K562 (cell line): ENCODE results near the gene AGPAT1. TPM values are rescaled to one million over a fixed set of nuclear protein-coding genes. Genes with fewer than 3 reads are reported as not detected.

ENCODE experiments used
- ATF2 ChIP-seq: sonication (generic); formaldehyde crosslinking; IDR thresholded peaks from 2 replicates; pipeline ENCODE4 v1.8.1; 2022; ENCODE audit warnings: missing genetic modification reagents
- ATF3 ChIP-seq, 2 experiments: fragments of 450-650 bp in 1 of 2; sonication (generic) in 1 of 2; formaldehyde crosslinking in 1 of 2; IDR thresholded peaks in 1 of 2; conservative IDR thresholded peaks in 1 of 2; 2 replicates each; pipeline versions ENCODE4 v1.6.1 to v1.8.1; 2016 to 2023; ENCODE audit warnings: mild to moderate bottlenecking in 2 of 2, moderate library complexity in 2 of 2, inconsistent platforms in 1 of 2, missing genetic modification reagents in 1 of 2
- BRF2 ChIP-seq: IDR thresholded peaks from 3 replicates; pipeline ENCODE4 v1.6.1; 2011; ENCODE audit warnings: borderline replicate concordance, mild to moderate bottlenecking; ENCODE audit not compliant: insufficient read length, insufficient read depth
- DPF2 ChIP-seq: fragments of 450-650 bp; IDR thresholded peaks from 2 replicates; pipeline ENCODE4 v1.6.1; 2016
- E2F8 ChIP-seq: fragments of 450-650 bp; IDR thresholded peaks from 2 replicates; pipeline ENCODE4 v1.7.1; 2018; ENCODE audit warnings: mild to moderate bottlenecking, low read depth; ENCODE audit not compliant: partially characterized antibody
- EP300 ChIP-seq: IDR thresholded peaks from 2 replicates; pipeline ENCODE4 v1.6.1; 2012; ENCODE audit warnings: low read length, improper control_type of control experiment
- HEY1 ChIP-seq: fragments of 250-450 bp; sonication (Bioruptor Pico); IDR thresholded peaks from 2 replicates; pipeline ENCODE4 v1.5.0; 2020; ENCODE audit warnings: mild to moderate bottlenecking, moderate library complexity, borderline replicate concordance
- IRF9 ChIP-seq: fragments of 450-650 bp; IDR thresholded peaks from 2 replicates; pipeline ENCODE4 v1.6.1; 2016; ENCODE audit warnings: missing biosample characterization, missing genetic modification characterization
- NBN ChIP-seq: fragments of 450-650 bp; IDR thresholded peaks from 2 replicates; pipeline ENCODE4 v1.6.1; 2016; ENCODE audit warnings: low read depth, mild to moderate bottlenecking
- NFIC ChIP-seq: fragments of 450-650 bp; IDR thresholded peaks from 2 replicates; pipeline ENCODE4 v1.6.1; 2017; ENCODE audit warnings: mild to moderate bottlenecking, inconsistent platforms
- RBM39 ChIP-seq: fragments of 200-400 bp; formaldehyde crosslinking; optimal IDR thresholded peaks from 2 replicates; pipeline ENCODE3; 2018; ENCODE audit warnings: low read depth, low read length
- TAL1 ChIP-seq: fragments of 450-650 bp; IDR thresholded peaks from 2 replicates; pipeline ENCODE4 v1.6.1; 2016; ENCODE audit warnings: mild to moderate bottlenecking
- YY1 ChIP-seq, 3 experiments: IDR thresholded peaks; 2 replicates each; pipeline ENCODE4 v1.6.1; 2011; ENCODE audit warnings: low read length in 2 of 3, mild to moderate bottlenecking in 2 of 3, moderate library complexity in 2 of 3, borderline replicate concordance in 1 of 3, control low read depth in 1 of 3, low read depth in 1 of 3; ENCODE audit not compliant: insufficient read depth in 3 of 3, insufficient replicate concordance in 2 of 3, control insufficient read depth in 1 of 3, insufficient read length in 1 of 3; ENCODE audit errors: extremely low read depth in 1 of 3
- ZFP1 ChIP-seq: fragments of 450-650 bp; formaldehyde crosslinking; IDR thresholded peaks from 2 replicates; pipeline ENCODE4 v1.4.0; 2020; ENCODE audit warnings: mild to moderate bottlenecking, mixed read lengths
- ZNF316 ChIP-seq: fragments of 450-650 bp; IDR thresholded peaks from 2 replicates; pipeline ENCODE4 v1.6.1; 2016
- ZNF347 ChIP-seq: fragments of 450-650 bp; formaldehyde crosslinking; IDR thresholded peaks from 2 replicates; pipeline ENCODE4 v1.4.0; 2020; ENCODE audit warnings: low read depth, mild to moderate bottlenecking, moderate library complexity
- ZNF449 ChIP-seq: fragments of 250-450 bp; sonication (Bioruptor Pico); IDR thresholded peaks from 2 replicates; pipeline ENCODE4 v1.8.0; 2022; ENCODE audit warnings: moderate library complexity, mild to moderate bottlenecking, inconsistent platforms
- ZNF655 ChIP-seq: fragments of 250-450 bp; sonication (Bioruptor Pico); IDR thresholded peaks from 2 replicates; pipeline ENCODE4 v1.5.0; 2021
- polyA plus RNA-seq, 8 experiments: library from polyadenylated mRNA; depleted of rRNA in 4 of 8; stranded (reverse) in 5 of 8; unstranded in 3 of 8; fragments of >200 nt; fragmentation: Nextera tagmentation in 2 of 8; fragmentation: Illumina TruSeq in 1 of 8; extraction: Ambion mirVana in 2 of 8; extraction: Trizol in 1 of 8; gene quantifications; 2 replicates each; pipeline versions ENCODE4 v1.2.1 to v1.2.3, GENCODE V29; 2011 to 2014; ENCODE audit warnings: inconsistent platforms in 1 of 8, missing spikeins in 1 of 8
- total RNA-seq, 7 experiments: library from RNA; depleted of rRNA in 6 of 7; stranded (reverse); fragments of >200 nt in 6 of 7; fragmentation: Illumina TruSeq in 2 of 7; extraction: Trizol in 2 of 7; gene quantifications; 2 replicates each; pipeline versions ENCODE4 v1.2.1 to v1.2.3, GENCODE V29; 2011 to 2021; ENCODE audit warnings: low replicate concordance in 1 of 7

AGPAT1 gene
- total and polyA plus RNA-seq, 9 of the 15 experiments (the other 6 are each of a cell fraction or from before 2014, with no cell fraction given): 37.9 to 176 (median 69.4) TPM

GRCh38 chr6:32216285-32216684 lies 40.4 kb upstream of the AGPAT1 start (continued):
- TF ChIP-seq EP300 (no peak), ZNF655 (CRISPR knock-in tag) (no peak), RBM39 (no peak), NBN (no peak), ZNF449 (CRISPR knock-in tag) (no peak), ATF3 (IDR thresholded peaks at IDR 0.05) (no peak), ATF3 (CRISPR knock-in tag; conservative IDR thresholded peaks at IDR 0.05) (no peak), ZNF347 (CRISPR knock-in tag) (no peak), NFIC (no peak), TAL1 (peak; percentile 16; the same call in 1 of the 2 replicates), YY1 (IDR thresholded peaks at IDR 0.05; ENCODE audit: borderline replicate concordance in 1 of 3, control insufficient read depth in 1 of 3, extremely low read depth in 1 of 3, insufficient read depth in 3 of 3, insufficient read length in 1 of 3, insufficient replicate concordance in 2 of 3, low read depth in 1 of 3, low read length in 2 of 3) (peak in 1 of 3 experiments; percentile 54), ZNF316 (no peak), ZFP1 (no peak), IRF9 (no peak), BRF2 (no peak), DPF2 (0 out of 2 replicates have a peak, but pooled peaks have one; percentile 17), E2F8 (no peak), ATF2 (CRISPR knock-in tag) (no peak), HEY1 (CRISPR knock-in tag) (no peak)
